ENCODE results near the gene GPC3.

GPC3 gene

GRCh38 chrX:133918361-133918771 is 67.0 kb downstream of the GPC3 start:
- Histone ChIP-seq H3K4me1 (ENCODE audit: insufficient read depth, low read length, severe bottlenecking) (no peaks in the 10 kb centered on the region), H3K9me2 (ENCODE audit: low read depth, low read length) (no peaks in the 10 kb centered on the region), H3F3A (ENCODE audit: insufficient read depth, low read length) (no peaks in the 10 kb centered on the region), H3K9me3 (ENCODE audit: low read length) (no peaks in the 10 kb centered on the region), H4K20me1 (ENCODE audit: insufficient read depth, low read length) (no peaks in the 10 kb centered on the region), H2AFZ (ENCODE audit: low read length) (no peak overlapping the region), H3K27ac (ENCODE audit: low read depth, low read length, poor library complexity, severe bottlenecking) (no peak overlapping the region), H3K36me3 (ENCODE audit: insufficient read depth, low read length) (no peaks in the 10 kb centered on the region), H3K27me3 (ENCODE audit: insufficient read depth, low read length) (no peaks in the 10 kb centered on the region), H3K9ac (ENCODE audit: low read length) (no peak overlapping the region), H3K4me2 (ENCODE audit: low read length) (no peak overlapping the region), H3K79me2 (ENCODE audit: insufficient read depth, low read length) (no peaks in the 10 kb centered on the region), H3K4me3 (ENCODE audit: low read depth, low read length, poor library complexity, severe bottlenecking) (no peak overlapping the region)
- TF ChIP-seq CTCF (IDR thresholded peaks at IDR 0.05; ENCODE audit: low read length) (no peak), EZH2 (IDR thresholded peaks at IDR 0.05; ENCODE audit: borderline replicate concordance, low read length) (no peak)

GRCh38 chrX:133916984-133917722 is 68.2 kb downstream of the GPC3 start:
- H3K27ac ChIP-seq (ENCODE audit: low read depth, low read length, poor library complexity, severe bottlenecking) = no peak overlapping the region
- no peaks in the 10 kb centered on the region for H3K79me2 ChIP-seq (ENCODE audit: insufficient read depth, low read length)
- no peak overlapping the region for H2AFZ ChIP-seq (ENCODE audit: low read length)
- H3K27me3 ChIP-seq (ENCODE audit: insufficient read depth, low read length) = no peaks in the 10 kb centered on the region
- no peaks in the 10 kb centered on the region for H3K9me2 ChIP-seq (ENCODE audit: low read depth, low read length)
- no peaks in the 10 kb centered on the region for H3K4me1 ChIP-seq (ENCODE audit: insufficient read depth, low read length, severe bottlenecking)
- no peaks in the 10 kb centered on the region for H3F3A ChIP-seq (ENCODE audit: insufficient read depth, low read length)
- H3K4me2 ChIP-seq (ENCODE audit: low read length) = no peak overlapping the region
- no peak overlapping the region for H3K4me3 ChIP-seq (ENCODE audit: low read depth, low read length, poor library complexity, severe bottlenecking)
- no peak overlapping the region for H3K9ac ChIP-seq (ENCODE audit: low read length)
- no peak for TF ChIP-seq EZH2 (IDR thresholded peaks at IDR 0.05; ENCODE audit: borderline replicate concordance, low read length)
- no peak for TF ChIP-seq CTCF (IDR thresholded peaks at IDR 0.05; ENCODE audit: low read length)
- H4K20me1 ChIP-seq (ENCODE audit: insufficient read depth, low read length) = no peaks in the 10 kb centered on the region
- no peaks in the 10 kb centered on the region for H3K9me3 ChIP-seq (ENCODE audit: low read length)
- no peaks in the 10 kb centered on the region for H3K36me3 ChIP-seq (ENCODE audit: insufficient read depth, low read length)

GRCh38 chrX:133913658-133914388 is 71.6 kb downstream of the GPC3 start:
- no peak for TF ChIP-seq CTCF (IDR thresholded peaks at IDR 0.05; ENCODE audit: low read length)
- TF ChIP-seq EZH2 (IDR thresholded peaks at IDR 0.05; ENCODE audit: borderline replicate concordance, low read length) = no peak
- Histone ChIP-seq H3K4me1 (ENCODE audit: insufficient read depth, low read length, severe bottlenecking) (no peaks in the 10 kb centered on the region), H2AFZ (ENCODE audit: low read length) (no peak overlapping the region), H3F3A (ENCODE audit: insufficient read depth, low read length) (no peaks in the 10 kb centered on the region), H3K9me2 (ENCODE audit: low read depth, low read length) (no peaks in the 10 kb centered on the region), H3K4me3 (ENCODE audit: low read depth, low read length, poor library complexity, severe bottlenecking) (no peak overlapping the region), H3K27me3 (ENCODE audit: insufficient read depth, low read length) (no peaks in the 10 kb centered on the region), H3K4me2 (ENCODE audit: low read length) (no peak overlapping the region), H3K79me2 (ENCODE audit: insufficient read depth, low read length) (no peaks in the 10 kb centered on the region), H3K9ac (ENCODE audit: low read length) (no peak overlapping the region), H4K20me1 (ENCODE audit: insufficient read depth, low read length) (no peaks in the 10 kb centered on the region), H3K27ac (ENCODE audit: low read depth, low read length, poor library complexity, severe bottlenecking) (no peak overlapping the region), H3K9me3 (ENCODE audit: low read length) (no peaks in the 10 kb centered on the region), H3K36me3 (ENCODE audit: insufficient read depth, low read length) (no peaks in the 10 kb centered on the region)
